ENCODE results near the gene FBXL16. TPM values are rescaled to one million over a fixed set of nuclear protein-coding genes. Genes with fewer than 3 reads are reported as not detected.

The FBXL16 gene
- total RNA-seq, 6 donors from 2014 or later, result 1.0 to 8.1 (median 4.1) TPM

DNA sequence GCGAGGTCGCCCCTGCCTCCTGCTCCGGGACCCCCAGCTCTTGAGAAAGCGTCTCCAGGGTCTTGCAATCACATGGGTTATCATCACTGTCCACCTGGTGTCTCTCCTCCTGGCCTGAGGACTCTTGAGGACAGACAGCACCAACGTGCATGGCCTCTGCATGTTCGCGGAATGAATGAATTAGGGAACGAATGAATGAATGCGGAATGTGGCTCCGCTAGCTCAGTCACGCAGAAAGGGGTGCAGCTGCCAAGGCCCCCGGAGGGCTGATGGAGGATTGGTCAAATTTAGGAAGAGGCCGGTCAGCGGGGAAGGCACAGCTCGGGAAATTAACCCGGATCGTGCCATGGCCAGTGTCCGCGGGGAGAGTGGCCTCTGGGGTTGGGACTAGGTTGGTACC lies 3.3 kb downstream of the FBXL16 start:
- Histone ChIP-seq H3K4me1 (peaks cover 5 to 30% (median 8%) of the 10 kb centered on the region in 4 donors), H3K27me3 (peaks cover 4 to 74% (median 45%) of the 10 kb centered on the region in 4 donors), H3K27ac (no peak overlapping the region), H3K36me3 (no peaks in the 10 kb centered on the region), H3K9me3 (no peaks in the 10 kb centered on the region), H3K4me3 (no peak overlapping the region)
- TF ChIP-seq EP300 (IDR thresholded peaks at IDR 0.05), result no peak
- TF ChIP-seq CTCF (IDR thresholded peaks at IDR 0.05), result no peak
- no peak for TF ChIP-seq POLR2AphosphoS5 (IDR thresholded peaks at IDR 0.05)
- no peak for TF ChIP-seq POLR2A (IDR thresholded peaks at IDR 0.05)
- no peak for DNase-seq
- WGBS, 2 donors, result 85 to 88% methylated on average over 19 of the region's 19 CpGs
- no peak for ATAC-seq (ENCODE audit: low FRiP score in 2 of 2)

GRCh38 chr16:700684-701584 lies 4.7 kb downstream of the FBXL16 start:
- DNase-seq, result peak in 1 of 2 donors; percentile 91
- WGBS, 2 donors, result 10 to 20% methylated on average over 7 to 37 of the region's 76 CpGs
- H3K36me3 ChIP-seq, result no peaks in the 10 kb centered on the region
- no peaks in the 10 kb centered on the region for H3K9me3 ChIP-seq
- H3K27ac ChIP-seq, result no peak overlapping the region
- H3K27me3 ChIP-seq, result peaks cover 2 to 70% (median 35%) of the 10 kb centered on the region in 4 donors
- TF ChIP-seq POLR2AphosphoS5 (IDR thresholded peaks at IDR 0.05) (no peak), CTCF (IDR thresholded peaks at IDR 0.05) (no peak), POLR2A (IDR thresholded peaks at IDR 0.05) (no peak)
- H3K4me1 ChIP-seq, result peaks cover 5 to 23% (median 8%) of the 10 kb centered on the region in 4 donors
- peak in 1 of 2 donors; percentile 63 for ATAC-seq (ENCODE audit: low FRiP score in 2 of 2)
- H3K4me3 ChIP-seq, result no peak overlapping the region

GRCh38 chr16:698911-699671 lies 6.5 kb downstream of the FBXL16 start:
- no peak overlapping the region for H3K27ac ChIP-seq
- WGBS, 2 donors, result 70% methylated on average over 14 to 16 of the region's 19 CpGs
- peaks cover 2 to 70% (median 36%) of the 10 kb centered on the region in 4 donors for H3K27me3 ChIP-seq
- H3K9me3 ChIP-seq, result no peaks in the 10 kb centered on the region
- ATAC-seq (ENCODE audit: low FRiP score in 2 of 2) (no peak), DNase-seq (peak in 1 of 2 donors; percentile 48)
- peaks cover 16 to 29% (median 22%) of the 10 kb centered on the region in 4 donors for H3K4me1 ChIP-seq
- no peaks in the 10 kb centered on the region for H3K36me3 ChIP-seq
- no peak overlapping the region for H3K4me3 ChIP-seq
- TF ChIP-seq EP300 (IDR thresholded peaks at IDR 0.05) (no peak), POLR2A (IDR thresholded peaks at IDR 0.05) (no peak), CTCF (IDR thresholded peaks at IDR 0.05) (no peak), POLR2AphosphoS5 (IDR thresholded peaks at IDR 0.05) (no peak)

- H3K36me3 ChIP-seq, result no peaks in the 10 kb centered on the region
- peaks cover 21 to 35% (median 30%) of the 10 kb centered on the region in 4 donors for H3K4me1 ChIP-seq
- no peak for TF ChIP-seq POLR2AphosphoS5 (IDR thresholded peaks at IDR 0.05)
- TF ChIP-seq CTCF (IDR thresholded peaks at IDR 0.05), result no peak
- no peak for TF ChIP-seq POLR2A (IDR thresholded peaks at IDR 0.05)
- no peak for TF ChIP-seq EP300 (IDR thresholded peaks at IDR 0.05)
- H3K4me3 ChIP-seq, result peak overlapping the region; percentile 2 to 47 (median 37)
- peak overlapping the region in 1 of 4 donors; percentile 56 for H3K27ac ChIP-seq
- WGBS, 2 donors, result 8 to 13% methylated on average over 4 to 35 of the region's 71 CpGs
- peaks cover 0 to 51% (median 30%) of the 10 kb centered on the region in 4 donors for H3K27me3 ChIP-seq
- H3K9me3 ChIP-seq, result no peaks in the 10 kb centered on the region
- DNase-seq (peak in 1 of 2 donors; percentile 91), ATAC-seq (ENCODE audit: low FRiP score in 2 of 2) (peak; percentile 11 to 13)
Measured at GRCh38 chr16:695355-696089, 10.1 kb downstream of the FBXL16 start.

Data from upper lobe of left lung (tissue), 6 donors.